ENCODE measurements around the gene SERF2. TPM values are rescaled to one million over a fixed set of nuclear protein-coding genes. Genes with fewer than 3 reads are reported as not detected.

SERF2 gene
- total and polyA plus RNA-seq, 10 of the 15 experiments (the other 5 are each of a cell fraction or from before 2014, with no cell fraction given): 464 to 4,159 (median 1,014) TPM

DNA sequence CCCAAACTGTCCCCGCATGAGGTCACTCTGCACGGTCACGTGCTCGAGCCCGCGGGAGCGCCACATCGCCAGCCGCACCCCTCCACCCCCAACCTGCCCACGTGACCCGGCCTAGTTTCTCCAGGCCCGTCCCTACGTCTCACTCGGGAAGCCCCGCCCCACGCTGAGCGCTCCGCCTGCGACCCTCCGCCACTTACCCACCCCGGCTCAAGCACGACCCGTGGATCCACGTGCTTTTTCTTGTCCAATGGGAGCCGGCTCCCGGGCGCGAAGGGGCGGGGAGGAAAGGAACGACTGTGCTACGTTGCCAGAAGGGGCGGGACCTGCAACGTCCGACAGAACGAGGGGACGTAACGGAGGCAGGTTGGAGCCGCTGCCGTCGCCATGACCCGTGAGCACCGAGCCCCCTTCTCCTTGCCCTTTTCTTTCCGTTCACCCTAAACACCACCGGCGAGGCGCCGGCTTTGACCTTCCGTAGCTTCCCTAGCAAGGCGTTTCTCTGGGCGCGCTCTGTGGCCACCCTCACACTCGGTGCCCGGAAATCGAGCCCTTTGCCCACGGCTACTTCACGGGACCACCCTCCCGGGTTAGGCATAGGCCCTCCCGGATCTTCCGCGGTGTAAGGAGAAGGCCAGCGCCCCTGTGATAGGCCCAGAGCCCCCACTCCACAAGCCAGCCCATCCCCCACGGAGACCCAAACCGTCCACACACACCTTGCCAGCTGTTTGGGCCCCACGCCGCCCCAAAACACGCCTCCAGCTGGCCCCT lies at the start of gene SERF2 (continued):
- no peak for TF ChIP-seq BCL11A (IDR thresholded peaks at IDR 0.05; ENCODE audit: low read depth, low read length)
- no peak; the same call in 1 of the 2 replicates for TF ChIP-seq TCF3 (IDR thresholded peaks at IDR 0.05; ENCODE audit: borderline replicate concordance, insufficient read depth, low read depth, low read length)
- TF ChIP-seq, protein P1, sequence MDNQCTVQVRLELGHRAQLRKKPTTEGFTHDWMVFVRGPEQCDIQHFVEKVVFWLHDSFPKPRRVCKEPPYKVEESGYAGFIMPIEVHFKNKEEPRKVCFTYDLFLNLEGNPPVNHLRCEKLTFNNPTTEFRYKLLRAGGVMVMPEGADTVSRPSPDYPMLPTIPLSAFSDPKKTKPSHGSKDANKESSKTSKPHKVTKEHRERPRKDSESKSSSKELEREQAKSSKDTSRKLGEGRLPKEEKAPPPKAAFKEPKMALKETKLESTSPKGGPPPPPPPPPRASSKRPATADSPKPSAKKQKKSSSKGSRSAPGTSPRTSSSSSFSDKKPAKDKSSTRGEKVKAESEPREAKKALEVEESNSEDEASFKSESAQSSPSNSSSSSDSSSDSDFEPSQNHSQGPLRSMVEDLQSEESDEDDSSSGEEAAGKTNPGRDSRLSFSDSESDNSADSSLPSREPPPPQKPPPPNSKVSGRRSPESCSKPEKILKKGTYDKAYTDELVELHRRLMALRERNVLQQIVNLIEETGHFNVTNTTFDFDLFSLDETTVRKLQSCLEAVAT (IDR thresholded peaks at IDR 0.05): peak; percentile 87
- TF ChIP-seq FOXK2 (IDR thresholded peaks at IDR 0.05): no peak
- no peak for TF ChIP-seq NFXL1 (IDR thresholded peaks at IDR 0.05; ENCODE audit: borderline replicate concordance)
- no peak for TF ChIP-seq SIX5 (IDR thresholded peaks at IDR 0.05; ENCODE audit: low read depth, low read length, severe bottlenecking)
- TF ChIP-seq, protein P2, sequence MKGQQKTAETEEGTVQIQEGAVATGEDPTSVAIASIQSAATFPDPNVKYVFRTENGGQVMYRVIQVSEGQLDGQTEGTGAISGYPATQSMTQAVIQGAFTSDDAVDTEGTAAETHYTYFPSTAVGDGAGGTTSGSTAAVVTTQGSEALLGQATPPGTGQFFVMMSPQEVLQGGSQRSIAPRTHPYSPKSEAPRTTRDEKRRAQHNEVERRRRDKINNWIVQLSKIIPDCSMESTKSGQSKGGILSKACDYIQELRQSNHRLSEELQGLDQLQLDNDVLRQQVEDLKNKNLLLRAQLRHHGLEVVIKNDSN (IDR thresholded peaks at IDR 0.05; ENCODE audit: borderline replicate concordance, extremely low read length, insufficient read depth, low read depth, low read length): peak; percentile 99
- TF ChIP-seq, protein P3, sequence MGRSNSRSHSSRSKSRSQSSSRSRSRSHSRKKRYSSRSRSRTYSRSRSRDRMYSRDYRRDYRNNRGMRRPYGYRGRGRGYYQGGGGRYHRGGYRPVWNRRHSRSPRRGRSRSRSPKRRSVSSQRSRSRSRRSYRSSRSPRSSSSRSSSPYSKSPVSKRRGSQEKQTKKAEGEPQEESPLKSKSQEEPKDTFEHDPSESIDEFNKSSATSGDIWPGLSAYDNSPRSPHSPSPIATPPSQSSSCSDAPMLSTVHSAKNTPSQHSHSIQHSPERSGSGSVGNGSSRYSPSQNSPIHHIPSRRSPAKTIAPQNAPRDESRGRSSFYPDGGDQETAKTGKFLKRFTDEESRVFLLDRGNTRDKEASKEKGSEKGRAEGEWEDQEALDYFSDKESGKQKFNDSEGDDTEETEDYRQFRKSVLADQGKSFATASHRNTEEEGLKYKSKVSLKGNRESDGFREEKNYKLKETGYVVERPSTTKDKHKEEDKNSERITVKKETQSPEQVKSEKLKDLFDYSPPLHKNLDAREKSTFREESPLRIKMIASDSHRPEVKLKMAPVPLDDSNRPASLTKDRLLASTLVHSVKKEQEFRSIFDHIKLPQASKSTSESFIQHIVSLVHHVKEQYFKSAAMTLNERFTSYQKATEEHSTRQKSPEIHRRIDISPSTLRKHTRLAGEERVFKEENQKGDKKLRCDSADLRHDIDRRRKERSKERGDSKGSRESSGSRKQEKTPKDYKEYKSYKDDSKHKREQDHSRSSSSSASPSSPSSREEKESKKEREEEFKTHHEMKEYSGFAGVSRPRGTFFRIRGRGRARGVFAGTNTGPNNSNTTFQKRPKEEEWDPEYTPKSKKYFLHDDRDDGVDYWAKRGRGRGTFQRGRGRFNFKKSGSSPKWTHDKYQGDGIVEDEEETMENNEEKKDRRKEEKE (IDR thresholded peaks at IDR 0.05): no peak
- no peak for TF ChIP-seq ZNF24 (IDR thresholded peaks at IDR 0.05)
- TF ChIP-seq JUND (IDR thresholded peaks at IDR 0.05; ENCODE audit: low read depth, low read length): peak; percentile 41; the same call in 1 of the 2 replicates
- TF ChIP-seq, protein P4, sequence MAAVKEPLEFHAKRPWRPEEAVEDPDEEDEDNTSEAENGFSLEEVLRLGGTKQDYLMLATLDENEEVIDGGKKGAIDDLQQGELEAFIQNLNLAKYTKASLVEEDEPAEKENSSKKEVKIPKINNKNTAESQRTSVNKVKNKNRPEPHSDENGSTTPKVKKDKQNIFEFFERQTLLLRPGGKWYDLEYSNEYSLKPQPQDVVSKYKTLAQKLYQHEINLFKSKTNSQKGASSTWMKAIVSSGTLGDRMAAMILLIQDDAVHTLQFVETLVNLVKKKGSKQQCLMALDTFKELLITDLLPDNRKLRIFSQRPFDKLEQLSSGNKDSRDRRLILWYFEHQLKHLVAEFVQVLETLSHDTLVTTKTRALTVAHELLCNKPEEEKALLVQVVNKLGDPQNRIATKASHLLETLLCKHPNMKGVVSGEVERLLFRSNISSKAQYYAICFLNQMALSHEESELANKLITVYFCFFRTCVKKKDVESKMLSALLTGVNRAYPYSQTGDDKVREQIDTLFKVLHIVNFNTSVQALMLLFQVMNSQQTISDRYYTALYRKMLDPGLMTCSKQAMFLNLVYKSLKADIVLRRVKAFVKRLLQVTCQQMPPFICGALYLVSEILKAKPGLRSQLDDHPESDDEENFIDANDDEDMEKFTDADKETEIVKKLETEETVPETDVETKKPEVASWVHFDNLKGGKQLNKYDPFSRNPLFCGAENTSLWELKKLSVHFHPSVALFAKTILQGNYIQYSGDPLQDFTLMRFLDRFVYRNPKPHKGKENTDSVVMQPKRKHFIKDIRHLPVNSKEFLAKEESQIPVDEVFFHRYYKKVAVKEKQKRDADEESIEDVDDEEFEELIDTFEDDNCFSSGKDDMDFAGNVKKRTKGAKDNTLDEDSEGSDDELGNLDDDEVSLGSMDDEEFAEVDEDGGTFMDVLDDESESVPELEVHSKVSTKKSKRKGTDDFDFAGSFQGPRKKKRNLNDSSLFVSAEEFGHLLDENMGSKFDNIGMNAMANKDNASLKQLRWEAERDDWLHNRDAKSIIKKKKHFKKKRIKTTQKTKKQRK (IDR thresholded peaks at IDR 0.05; ENCODE audit: low read depth, low read length): no peak
- peak; percentile 99 for TF ChIP-seq POLR2AphosphoS5 (IDR thresholded peaks at IDR 0.05; ENCODE audit: low read length)
- TF ChIP-seq ZNF384 (IDR thresholded peaks at IDR 0.05; ENCODE audit: borderline replicate concordance, low read depth, low read length): no peak
- no peak for TF ChIP-seq ZSCAN29 (IDR thresholded peaks at IDR 0.05)
- TF ChIP-seq RFX5 (IDR thresholded peaks at IDR 0.05; ENCODE audit: low read depth, low read length): no peak
- peak; percentile 90 for TF ChIP-seq RELA (IDR thresholded peaks at IDR 0.05; ENCODE audit: borderline replicate concordance, partially characterized antibody)
- TF ChIP-seq, protein P5, sequence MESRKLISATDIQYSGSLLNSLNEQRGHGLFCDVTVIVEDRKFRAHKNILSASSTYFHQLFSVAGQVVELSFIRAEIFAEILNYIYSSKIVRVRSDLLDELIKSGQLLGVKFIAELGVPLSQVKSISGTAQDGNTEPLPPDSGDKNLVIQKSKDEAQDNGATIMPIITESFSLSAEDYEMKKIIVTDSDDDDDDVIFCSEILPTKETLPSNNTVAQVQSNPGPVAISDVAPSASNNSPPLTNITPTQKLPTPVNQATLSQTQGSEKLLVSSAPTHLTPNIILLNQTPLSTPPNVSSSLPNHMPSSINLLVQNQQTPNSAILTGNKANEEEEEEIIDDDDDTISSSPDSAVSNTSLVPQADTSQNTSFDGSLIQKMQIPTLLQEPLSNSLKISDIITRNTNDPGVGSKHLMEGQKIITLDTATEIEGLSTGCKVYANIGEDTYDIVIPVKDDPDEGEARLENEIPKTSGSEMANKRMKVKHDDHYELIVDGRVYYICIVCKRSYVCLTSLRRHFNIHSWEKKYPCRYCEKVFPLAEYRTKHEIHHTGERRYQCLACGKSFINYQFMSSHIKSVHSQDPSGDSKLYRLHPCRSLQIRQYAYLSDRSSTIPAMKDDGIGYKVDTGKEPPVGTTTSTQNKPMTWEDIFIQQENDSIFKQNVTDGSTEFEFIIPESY (IDR thresholded peaks at IDR 0.05): no peak
